GM19395 (cell line): ENCODE measurements around the gene EEF1G.

Experiments used
- ATAC-seq: cut with Tn5 transposase; IDR thresholded peaks from one replicate; pipeline ENCODE4 v1.9.1; 2021; ENCODE audit warnings: mild to moderate bottlenecking, moderate library complexity; ENCODE audit not compliant: unreplicated experiment

EEF1G gene

DNA sequence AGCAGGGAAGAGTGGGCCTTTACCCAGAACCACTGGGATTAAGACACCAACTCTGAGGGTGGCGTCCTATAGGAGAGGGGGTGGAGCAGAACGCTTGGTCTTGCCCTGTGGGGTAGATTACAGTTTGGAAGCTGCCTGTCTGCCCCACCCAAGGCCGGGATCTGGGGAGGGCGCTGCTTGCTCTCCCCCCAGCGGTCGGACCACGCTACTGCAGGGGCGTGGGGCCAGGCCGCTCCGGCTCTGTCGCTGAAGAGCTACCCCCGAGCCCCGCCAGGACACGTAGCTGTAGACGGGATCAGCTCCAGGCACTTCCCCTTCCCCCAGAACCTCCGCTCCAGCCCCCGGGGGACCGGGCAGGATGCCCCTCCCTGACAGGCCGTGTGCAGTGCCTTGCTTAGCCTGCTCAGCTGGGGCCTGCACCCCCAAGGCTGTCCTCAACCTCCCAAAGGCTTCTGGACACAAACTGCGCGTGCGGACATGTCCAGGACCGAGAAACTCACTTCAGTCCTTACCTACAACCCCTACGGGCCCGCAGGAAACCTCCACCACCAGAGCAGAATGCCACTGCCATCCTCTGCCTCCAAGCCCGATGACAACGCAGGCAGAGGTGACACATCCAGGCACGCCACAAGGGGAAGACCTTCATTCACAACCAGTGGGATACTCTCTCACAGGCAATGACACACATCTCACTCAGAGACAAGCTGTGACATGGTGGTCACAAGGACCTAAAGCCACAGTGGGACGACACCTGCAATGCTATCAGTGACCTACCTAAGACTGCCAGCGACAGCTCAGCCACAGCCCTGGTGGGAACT lies 30.7 kb downstream of the EEF1G start:
- no peak for ATAC-seq

DNA sequence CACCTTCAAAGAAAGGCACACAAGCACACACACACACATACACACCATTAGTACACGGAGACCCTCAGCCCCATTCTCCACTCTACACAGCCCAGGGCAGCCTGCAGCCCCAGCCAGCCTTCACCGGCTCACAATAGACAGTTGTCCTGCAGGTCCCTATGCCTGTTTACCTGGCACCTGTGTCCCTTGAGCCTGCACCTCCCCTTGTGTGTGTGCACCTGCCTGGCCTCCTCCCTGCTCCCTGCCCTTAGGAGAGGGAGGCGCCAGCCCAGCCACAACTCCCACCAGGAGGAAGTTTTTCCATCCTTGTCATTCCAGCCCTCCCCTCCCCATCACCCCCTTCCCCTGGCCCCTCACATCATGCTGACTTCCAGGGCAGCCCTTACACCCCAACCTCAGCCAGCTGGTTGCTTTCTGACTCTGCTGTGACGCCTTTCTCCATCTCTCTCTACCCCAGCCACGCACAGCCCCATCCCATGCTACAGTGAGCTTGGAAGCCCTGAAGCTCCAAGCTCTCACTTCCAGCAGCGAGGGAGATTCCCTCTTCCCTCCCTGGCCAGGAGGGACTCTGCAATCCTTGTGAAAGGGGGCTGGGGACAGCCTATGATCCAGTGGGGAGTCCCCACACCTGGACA lies 31.5 kb downstream of the EEF1G start:
- no peak for ATAC-seq

DNA sequence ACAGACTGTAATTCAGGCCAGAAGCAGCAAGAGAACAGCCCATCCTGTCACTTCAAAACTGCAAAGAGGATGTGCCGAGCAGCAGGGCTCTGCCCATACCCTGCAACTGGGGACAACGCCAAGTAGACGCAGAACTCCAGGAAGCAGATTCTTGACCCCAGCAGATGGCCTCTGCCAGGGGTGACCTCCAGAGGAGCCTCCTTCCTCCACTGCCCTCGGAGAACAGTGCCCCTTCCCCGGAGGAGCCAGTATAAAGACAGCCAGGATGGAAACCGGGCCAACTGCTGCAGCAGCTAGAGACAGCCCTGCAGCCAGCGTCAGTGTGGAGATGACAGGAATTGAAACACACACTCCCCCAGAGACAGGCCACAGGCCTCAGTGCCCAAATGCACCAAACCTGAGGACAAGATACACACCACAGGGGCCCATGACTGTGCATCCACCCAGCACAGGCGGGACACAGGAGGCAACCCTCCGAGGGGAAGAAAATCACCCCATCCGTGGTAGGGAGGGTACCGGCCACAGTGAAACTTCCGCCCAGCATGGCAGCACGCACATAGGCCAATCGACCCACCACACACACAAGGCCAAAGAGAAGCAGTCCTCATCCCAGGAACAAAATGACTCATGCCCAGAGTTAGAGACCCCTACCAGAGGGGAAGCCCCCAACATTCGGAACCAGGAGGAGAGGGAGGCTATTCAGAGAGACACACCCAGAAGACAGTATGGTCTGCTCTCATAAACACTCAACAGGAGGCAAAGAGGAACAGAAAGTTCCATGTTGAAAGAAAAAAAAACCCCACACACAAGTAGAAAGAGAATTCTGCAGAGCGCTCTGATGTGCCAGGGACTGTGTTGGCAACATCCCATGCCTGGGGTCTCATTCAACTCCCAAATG lies 32.6 kb downstream of the EEF1G start:
- ATAC-seq = peak; percentile 62

DNA sequence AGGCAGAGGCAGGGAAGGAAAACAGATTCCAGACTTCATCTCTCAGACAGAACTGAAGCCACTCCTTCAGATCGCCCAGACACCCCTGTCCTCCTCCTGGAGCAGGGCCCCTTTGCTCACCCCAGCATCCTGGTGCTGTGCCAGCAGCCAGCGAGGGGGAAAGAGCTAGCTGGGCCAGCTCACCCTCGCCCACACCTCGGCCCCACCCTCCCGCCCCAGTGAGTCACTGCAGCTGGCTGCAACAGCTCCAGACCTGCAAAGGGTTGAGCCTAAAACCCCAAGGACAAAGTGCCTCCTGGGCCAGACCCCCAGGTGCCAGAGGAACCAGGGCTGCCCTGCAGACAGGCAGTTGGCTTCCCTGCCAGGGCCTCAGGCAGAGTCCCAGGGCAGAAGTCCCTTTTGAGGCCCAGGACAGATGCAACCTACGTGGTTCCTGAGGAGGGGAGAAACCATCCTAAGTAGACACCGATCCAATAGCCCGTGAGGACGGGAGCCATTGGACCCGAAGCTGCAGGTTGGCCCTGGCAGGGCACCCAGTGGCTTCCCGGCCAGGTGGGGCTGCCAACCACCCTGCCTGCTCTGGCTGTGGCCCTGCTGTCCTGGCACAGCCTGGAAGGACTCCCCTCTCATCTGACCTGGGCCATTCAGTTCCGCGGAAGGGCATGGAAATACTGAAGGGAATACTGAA lies 34.3 kb downstream of the EEF1G start:
- ATAC-seq = no peak

DNA sequence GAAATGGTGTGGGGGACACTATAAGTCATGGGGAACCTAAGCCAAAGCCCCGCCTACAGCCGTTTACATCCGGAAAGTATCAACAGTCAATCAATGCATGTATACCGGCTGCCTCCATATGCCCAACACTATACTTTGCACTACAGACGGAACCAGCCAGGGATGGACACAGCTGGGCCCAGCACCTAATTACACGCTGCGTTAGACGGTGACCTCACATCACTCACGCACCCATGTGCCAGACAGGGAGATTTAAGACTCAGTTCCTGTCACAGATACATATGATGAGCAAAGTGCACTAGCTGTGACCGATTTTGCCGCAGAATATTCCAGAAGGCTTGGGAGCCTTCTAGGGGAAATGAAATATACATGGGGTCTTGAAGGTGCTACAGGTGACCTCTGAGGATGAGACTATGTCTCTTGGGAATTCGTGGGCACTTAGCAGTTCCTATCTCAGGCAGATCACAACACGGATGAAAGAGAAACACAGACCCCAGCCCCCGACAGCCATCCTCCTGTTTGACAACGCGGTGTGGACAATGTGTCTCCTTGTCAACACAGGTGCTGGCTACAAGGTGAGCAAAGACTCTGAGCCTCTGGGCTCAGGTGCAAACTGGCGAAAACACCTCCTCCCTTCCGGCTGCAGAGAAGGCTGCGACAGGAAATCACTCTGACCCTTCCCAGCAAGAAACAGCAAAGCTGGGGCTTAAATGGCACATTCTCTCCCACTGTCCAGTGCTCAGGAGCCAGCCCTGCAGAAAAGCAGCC lies 35.0 kb downstream of the EEF1G start:
- no peak for ATAC-seq

DNA sequence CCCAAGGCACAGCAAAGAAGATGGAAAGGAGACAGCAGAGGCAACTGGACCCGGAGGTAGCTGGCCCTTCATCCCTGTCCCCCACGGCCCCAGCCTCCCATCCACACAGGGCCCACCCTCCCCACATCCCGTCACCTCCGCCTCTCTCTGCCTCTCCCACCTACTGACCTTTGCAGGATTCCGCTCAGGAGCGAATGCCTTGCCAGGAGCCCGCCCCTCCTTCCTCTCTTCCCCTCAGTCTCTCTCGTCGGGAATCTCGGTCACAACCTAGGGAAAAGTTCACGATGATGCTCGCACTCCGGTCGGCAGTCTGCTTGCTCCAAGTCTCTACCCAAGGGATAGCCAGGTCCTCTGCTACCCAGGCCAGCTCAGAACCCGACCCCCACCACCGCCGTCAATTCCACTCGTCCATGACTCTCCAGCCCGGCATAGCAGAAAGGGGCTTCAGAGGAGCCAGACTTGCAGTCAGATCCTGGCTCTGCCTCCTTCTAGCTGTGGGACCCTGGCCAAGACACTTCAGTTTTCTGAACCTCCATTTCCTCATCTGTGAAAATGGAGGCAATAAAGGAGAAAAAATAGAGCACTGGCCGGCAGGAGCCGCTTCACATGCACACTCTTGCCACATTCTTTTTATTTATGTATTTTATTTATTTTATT lies 37.3 kb downstream of the EEF1G start:
- no peak for ATAC-seq

DNA sequence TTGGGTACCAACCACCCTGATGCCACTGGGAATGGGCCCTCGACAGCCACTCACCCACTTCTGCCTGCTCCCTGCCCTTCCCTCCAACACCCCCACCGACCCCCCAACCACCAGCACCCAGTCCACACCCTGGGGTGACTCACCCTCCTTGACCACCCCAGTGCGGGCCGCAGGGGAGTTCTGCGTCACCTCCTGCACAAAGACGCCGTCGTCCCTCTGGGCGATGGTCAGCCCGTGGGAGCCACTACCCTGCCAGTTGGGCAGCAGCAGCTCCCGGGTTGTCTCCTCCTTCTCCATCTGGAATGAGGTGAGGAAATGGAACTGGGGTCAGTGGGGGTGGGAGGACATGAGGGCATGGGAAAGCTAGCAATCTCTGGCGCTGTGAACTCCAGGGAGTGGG lies 37.9 kb downstream of the EEF1G start:
- no peak for ATAC-seq

DNA sequence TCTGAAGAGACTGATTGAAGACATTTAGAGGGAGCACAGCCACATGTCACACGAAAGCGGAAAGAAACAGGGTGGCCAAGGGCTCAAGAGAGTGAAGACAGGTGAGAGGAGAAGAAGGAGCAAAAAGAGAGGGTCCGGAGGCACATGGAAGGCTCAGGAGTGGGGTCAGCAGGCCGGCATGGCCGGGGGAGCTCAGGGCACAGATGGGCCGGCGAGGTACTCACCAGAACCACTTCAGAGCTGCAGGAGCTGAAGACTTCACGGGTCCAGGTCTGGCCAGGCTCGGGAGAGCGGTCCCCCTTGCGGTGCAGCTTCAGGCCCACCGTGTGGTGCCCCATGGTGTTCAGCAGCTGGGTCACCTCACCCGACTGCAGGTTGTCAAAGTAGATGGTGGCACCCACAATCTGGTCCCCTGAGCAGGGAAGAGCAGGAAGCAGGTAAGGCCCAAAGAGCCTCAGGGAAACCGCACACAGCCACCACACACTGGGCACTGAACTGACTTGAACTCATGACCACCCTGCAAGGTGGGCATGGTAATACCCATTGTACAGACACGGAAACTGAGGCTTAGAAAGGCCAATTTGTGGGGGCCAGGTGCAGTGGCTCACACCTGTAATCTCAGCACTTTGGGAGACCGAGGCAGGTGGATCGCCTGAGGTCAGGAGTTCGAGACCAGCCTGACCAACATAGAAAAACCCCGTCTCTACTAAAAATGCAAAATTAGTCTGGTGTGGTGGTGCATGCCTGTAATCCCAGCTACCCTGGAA lies 38.7 kb downstream of the EEF1G start:
- ATAC-seq = no peak

DNA sequence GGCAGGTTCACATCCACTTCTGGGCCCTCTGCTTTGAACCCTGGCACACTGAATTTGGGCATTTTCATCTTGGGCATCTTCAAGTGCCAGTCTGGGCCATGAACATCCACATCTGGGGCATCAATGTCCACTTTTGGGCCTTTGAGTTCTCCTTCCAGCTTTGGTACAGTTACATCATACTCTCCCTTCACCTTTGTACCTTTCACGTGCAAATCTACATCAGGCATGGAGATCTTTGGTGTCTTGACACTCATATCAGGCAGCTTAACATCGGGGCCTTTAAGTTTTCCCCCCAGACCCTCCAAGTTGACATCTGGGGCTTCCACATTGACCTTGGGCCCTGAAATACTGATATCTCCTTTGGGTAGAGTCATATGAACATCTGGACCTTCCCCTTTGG lies 41.6 kb downstream of the EEF1G start:
- ATAC-seq = no peak

DNA sequence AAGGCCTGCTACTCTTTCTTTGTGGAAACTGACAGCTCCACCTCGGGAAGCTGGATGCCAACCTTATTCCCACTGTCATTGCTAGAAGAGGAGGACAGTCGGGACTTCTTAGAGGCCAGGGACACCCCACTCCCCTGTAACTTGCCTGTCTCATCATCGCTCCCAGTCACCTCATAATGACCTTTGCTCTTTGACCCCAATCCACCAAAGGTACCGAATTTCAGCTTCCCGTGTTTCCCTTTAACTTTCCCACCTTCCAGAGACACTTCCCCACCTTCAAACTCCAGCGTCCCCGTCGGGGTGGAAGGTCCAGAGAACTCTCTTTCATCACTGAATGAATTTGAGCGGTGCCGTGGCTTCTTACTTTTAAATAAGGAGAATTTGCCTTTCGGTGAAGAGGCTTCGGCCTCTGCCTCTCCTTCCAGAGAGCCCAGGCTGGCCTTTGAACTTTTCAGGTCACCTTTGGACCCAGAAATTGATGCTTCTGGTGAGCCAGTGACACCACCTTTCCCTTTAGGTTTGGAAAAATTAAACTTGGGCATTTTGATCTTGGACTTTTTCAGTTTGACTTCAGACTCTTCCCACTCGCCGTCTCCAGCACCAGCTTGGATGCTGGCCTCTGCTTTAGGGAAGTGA lies 56.8 kb downstream of the EEF1G start:
- no peak for ATAC-seq

DNA sequence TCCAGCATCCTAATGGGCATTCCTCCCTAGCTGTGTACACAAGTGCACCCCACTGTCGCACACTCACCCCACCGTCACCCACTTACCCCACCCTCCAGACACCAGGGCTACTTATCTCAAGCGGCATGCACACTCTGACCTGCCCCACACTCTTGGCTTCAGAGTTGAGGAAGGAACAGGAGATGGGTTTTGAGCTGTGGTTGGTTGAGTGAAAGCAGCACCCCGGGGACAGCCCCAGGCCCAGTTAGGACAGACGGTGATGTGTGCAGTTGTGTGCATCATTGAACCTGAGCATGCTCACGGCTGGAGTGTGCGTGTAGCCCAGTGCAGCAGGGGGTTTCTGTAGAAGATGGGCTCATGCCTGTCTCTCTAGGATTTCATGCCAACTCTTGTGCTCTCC lies 59.5 kb downstream of the EEF1G start:
- ATAC-seq = no peak

DNA sequence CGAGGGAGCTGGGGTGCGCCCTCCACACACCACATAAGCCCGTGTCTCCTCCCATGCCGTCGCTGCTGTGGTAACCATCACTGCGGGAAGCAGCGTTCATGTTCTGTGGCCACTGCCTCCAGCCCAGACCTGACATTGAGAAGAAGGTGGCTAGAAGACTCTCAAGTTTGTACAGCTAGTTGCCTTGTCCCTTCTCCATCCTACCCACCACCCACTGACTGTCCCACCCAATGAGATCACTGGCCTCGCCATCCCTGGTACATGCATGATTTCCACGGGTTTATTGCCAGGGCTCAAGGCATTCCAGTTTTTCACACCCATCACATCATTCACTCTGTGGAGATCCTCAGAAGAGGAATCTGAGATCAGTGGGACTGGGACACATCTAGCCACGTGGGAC lies 60.1 kb downstream of the EEF1G start:
- no peak for ATAC-seq

DNA sequence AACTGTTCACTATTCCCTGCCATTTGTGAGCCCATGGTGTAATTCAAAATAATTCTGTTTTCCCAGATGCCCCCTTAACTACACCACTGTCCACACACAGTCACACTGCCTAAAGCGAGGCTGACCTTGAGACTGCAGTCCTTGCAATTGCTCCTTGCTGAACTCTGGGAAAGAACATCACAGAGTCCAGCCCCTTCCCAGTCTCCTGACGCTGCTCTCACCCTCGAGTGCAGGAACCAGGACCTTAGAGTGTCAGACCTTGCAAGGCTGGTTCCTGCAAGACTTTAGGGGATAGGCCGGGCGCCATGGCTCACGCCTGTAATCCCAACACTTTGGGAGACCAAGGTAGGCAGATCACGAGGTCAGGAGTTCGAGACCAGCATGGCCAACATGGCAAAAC lies 60.7 kb downstream of the EEF1G start:
- ATAC-seq = no peak
